Measurements from ENCODE around the gene CHST9. TPM values are rescaled to one million over a fixed set of nuclear protein-coding genes. Genes with fewer than 3 reads are reported as not detected.

Gene CHST9
- total and polyA plus RNA-seq, 2 of the 13 experiments (the other 11 are each of a cell fraction or from before 2014, with no cell fraction given) = 3.2 to 9.6 TPM

- TF ChIP-seq ZNF282 (IDR thresholded peaks at IDR 0.05; ENCODE audit: partially characterized antibody) (no peak), ZNF597 (CRISPR knock-in tag; IDR thresholded peaks at IDR 0.05) (no peak), PRDM15 (CRISPR knock-in tag; IDR thresholded peaks at IDR 0.05) (no peak), ZNF607 (CRISPR knock-in tag; IDR thresholded peaks at IDR 0.05; ENCODE audit: borderline replicate concordance) (no peak), DBP (CRISPR knock-in tag; IDR thresholded peaks at IDR 0.05; ENCODE audit: not compliant biosample characterization) (no peak), KAT7 (CRISPR knock-in tag; IDR thresholded peaks at IDR 0.05; ENCODE audit: borderline replicate concordance) (no peak)
These were observed 9.2 kb downstream of the CHST9 start (continued) for GRCh38 chr18:27175914-27176313.

DNA sequence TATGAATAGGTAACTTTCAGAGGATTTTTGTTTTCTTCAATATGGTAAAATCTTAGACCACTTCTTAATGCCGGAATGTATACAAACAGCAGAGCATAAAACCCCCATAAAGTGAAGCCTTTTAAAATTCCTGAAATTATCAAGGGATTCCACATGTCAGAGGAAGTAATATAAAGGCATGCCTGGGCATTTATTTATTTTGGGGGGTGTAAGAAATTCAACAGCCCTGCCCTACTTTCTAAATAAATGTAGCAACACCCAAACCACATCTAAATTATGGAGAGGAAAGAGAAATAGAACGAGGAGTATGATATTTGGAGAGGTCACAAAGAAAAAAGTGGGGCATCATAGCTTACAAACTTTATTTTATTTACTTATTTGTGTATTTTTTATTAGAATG is 9.9 kb downstream of the CHST9 start:
- Histone ChIP-seq H4K20me1 (ENCODE audit: insufficient read depth, low read length) (no peaks in the 10 kb centered on the region), H2AFZ (ENCODE audit: low read length) (no peak overlapping the region), H3K27me3 (ENCODE audit: control insufficient read depth in 1 of 2, insufficient read depth in 2 of 2, low read length in 2 of 2) (no peaks in the 10 kb centered on the region), H3K36me3 (replicated peaks in 1 of 2; ENCODE audit: control insufficient read depth in 1 of 2, insufficient read depth in 2 of 2, low read length in 2 of 2) (no peaks in the 10 kb centered on the region), H3K4me2 (ENCODE audit: low read depth, low read length) (no peak overlapping the region), H3K27ac (ENCODE audit: extremely low read length, insufficient read depth, low read length) (no peak overlapping the region), H3K4me1 (ENCODE audit: insufficient read depth, low read length) (no peaks in the 10 kb centered on the region), H3K9me3 (ENCODE audit: low read length) (no peaks in the 10 kb centered on the region), H3K9ac (ENCODE audit: insufficient read depth, low read depth, low read length) (no peak overlapping the region), H3K4me3 (replicated peaks in 1 of 3; ENCODE audit: insufficient read depth in 1 of 3, low read depth in 2 of 3, low read length in 3 of 3) (no peak overlapping the region), H3K79me2 (ENCODE audit: insufficient read depth, low read length) (no peaks in the 10 kb centered on the region)
- in situ Hi-C loops (cut with HindIII; ENCODE audit: extremely low pct_ligation_motif_present, low pct_unique_long_range_greater_than_20kb) (no loop called here), intact Hi-C loops (cut with micrococcal nuclease; ENCODE audit: unreplicated experiment) (no loop called here)
- FAIRE-seq = no peak
- ChIA-PET POLR2A (no interaction called here), CTCF (ENCODE audit: low intra/inter-chr PET ratio, low total read pairs) (no interaction called here)
- BruUV-seq (replicated peaks) = no TSS peak
- DNase-seq (ENCODE audit: low spot score) = no peak
- ATAC-seq = no peak
- 26% methylated on average over 2 of the region's 2 CpGs for WGBS (ENCODE audit: low lambda C conversion rate)
- TF ChIP-seq ZNF317 (CRISPR knock-in tag; IDR thresholded peaks at IDR 0.05) (no peak), CENPT (CRISPR knock-in tag; IDR thresholded peaks at IDR 0.05; ENCODE audit: low read depth) (no peak), SOX13 (IDR thresholded peaks at IDR 0.05) (no peak), SOX13 (CRISPR knock-in tag; conservative IDR thresholded peaks at IDR 0.05 in 1 of 2, IDR thresholded peaks at IDR 0.05 in 1 of 2) (no peak), ZNF350 (CRISPR knock-in tag; IDR thresholded peaks at IDR 0.05; ENCODE audit: borderline replicate concordance, low read depth) (no peak), ZNF772 (CRISPR knock-in tag; IDR thresholded peaks at IDR 0.05) (no peak), ZSCAN30 (CRISPR knock-in tag; IDR thresholded peaks at IDR 0.05) (no peak)
- TF ChIP-seq, protein P1, sequence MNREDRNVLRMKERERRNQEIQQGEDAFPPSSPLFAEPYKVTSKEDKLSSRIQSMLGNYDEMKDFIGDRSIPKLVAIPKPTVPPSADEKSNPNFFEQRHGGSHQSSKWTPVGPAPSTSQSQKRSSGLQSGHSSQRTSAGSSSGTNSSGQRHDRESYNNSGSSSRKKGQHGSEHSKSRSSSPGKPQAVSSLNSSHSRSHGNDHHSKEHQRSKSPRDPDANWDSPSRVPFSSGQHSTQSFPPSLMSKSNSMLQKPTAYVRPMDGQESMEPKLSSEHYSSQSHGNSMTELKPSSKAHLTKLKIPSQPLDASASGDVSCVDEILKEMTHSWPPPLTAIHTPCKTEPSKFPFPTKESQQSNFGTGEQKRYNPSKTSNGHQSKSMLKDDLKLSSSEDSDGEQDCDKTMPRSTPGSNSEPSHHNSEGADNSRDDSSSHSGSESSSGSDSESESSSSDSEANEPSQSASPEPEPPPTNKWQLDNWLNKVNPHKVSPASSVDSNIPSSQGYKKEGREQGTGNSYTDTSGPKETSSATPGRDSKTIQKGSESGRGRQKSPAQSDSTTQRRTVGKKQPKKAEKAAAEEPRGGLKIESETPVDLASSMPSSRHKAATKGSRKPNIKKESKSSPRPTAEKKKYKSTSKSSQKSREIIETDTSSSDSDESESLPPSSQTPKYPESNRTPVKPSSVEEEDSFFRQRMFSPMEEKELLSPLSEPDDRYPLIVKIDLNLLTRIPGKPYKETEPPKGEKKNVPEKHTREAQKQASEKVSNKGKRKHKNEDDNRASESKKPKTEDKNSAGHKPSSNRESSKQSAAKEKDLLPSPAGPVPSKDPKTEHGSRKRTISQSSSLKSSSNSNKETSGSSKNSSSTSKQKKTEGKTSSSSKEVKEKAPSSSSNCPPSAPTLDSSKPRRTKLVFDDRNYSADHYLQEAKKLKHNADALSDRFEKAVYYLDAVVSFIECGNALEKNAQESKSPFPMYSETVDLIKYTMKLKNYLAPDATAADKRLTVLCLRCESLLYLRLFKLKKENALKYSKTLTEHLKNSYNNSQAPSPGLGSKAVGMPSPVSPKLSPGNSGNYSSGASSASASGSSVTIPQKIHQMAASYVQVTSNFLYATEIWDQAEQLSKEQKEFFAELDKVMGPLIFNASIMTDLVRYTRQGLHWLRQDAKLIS (CRISPR knock-in tag; IDR thresholded peaks at IDR 0.05) = no peak
